Inflammatory macrophage treated with lipopolysaccharide for 4 hours (primary cell): Measurements from ENCODE around the gene CNOT6L.
A peak's percentile ranks its signal among the peaks of the same experiment; 100 is the strongest.

ENCODE experiments used
- DNase-seq: peaks from one replicate; pipeline ENCODE4 v3.0.0-alpha.2; 2020

The CNOT6L gene

DNA sequence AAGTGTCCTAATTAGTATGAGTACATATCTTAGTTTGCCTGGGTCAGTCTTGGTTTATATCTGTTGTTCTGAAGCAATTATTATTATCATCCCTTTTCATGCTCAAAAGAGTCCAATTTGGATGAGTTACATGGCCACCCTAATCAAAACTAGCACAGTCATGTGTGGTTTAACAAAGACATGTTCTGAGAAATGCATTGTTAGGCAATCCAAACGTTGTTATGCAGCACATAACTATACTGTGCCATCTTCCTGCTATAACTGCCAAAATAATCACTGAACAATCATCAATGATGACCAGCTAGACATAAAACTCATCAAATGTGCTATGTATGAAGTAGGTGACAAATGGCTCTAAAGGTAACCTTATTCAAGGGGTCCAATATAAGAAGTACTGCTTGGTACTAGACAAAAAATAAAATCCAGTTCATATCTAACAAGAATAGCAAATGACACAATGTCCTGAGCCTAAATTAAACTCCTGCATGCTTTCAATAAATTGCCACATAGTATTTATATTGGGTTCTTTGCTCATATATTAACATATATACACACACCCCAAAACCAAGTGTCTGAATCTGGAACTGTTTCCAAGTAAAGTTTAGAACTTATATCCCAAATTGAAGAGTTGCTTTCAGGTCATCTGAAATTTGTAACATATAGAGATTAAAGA lies 41.9 kb downstream of the CNOT6L start:
- peak; percentile 8 for DNase-seq

DNA sequence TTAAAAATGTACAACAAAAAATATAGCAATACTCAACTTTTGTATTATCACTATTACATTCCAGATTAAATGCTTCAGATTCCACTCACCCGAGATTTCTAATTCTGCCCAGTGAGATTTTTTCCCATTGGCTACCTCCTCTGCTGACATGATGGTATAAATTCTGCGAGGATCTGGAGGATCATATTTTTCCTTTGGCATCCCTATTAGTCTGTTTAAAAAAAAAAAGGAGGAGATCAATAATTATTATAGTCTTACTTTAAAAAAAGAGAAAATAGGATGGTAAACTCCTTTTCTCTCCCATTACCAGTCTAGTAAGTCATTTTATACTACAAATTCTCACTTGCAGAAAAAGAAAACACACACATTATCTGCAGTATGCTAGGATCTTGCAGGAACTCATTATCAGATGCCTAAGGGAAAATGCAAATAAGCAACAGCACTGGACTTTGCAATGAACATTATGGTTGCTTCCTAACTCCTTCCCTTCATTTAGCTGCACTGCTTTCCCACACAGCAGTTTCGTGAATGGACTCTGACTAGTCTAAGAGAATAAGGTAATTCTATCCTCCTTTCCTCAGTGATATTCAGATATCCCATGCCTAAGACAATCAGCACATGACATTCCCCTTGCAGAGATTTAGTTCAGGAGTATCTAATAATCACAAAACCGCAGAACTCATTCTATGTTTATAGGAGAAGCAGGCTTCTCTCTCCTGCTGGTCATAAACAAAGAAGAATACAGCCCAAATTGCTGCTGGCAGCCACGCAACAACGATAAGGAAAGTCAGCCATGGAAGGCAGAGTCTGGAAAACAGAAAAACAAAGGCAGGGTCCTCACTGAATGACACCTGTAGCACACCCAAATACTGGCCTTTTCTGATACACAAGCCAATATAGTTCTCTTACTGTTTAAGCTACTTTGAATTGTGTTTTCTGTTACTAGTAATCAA lies 42.7 kb downstream of the CNOT6L start:
- DNase-seq = no peak

DNA sequence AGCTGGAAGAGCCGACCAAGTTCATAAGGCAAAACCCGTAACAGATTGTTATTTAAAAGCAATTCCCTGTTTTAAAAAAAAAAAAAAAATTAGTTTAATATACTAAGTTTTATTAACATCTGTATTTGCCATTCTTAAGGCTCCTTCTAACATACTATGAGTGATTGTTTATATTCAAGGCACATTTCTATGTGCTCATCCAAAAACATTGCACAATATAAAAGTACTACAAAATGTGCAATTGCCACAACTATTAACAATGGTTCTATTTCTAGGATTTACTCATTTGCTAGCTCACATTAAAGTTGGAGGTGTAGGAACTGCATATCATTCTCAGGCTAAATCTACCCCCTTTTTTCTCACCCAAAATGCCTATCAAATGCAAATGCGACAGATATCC lies 46.1 kb downstream of the CNOT6L start:
- DNase-seq = no peak

DNA sequence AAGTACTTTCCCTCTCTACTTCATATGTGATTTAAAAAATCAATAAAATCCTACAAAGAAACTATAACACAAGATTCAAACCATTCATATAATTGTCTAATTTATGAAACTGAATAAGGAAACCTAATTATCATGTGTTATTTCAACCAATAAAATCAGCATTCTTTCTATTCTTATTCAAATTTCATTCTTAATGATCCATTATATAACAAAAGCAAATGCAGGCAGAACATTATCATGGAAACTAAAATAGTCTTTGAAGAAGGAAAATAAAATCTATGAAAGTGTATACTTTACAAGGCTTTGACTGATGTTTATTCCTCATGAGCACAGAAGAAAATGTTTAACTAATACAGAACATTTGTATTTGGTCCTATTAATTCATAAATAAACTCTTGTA lies 47.6 kb downstream of the CNOT6L start:
- DNase-seq = no peak

DNA sequence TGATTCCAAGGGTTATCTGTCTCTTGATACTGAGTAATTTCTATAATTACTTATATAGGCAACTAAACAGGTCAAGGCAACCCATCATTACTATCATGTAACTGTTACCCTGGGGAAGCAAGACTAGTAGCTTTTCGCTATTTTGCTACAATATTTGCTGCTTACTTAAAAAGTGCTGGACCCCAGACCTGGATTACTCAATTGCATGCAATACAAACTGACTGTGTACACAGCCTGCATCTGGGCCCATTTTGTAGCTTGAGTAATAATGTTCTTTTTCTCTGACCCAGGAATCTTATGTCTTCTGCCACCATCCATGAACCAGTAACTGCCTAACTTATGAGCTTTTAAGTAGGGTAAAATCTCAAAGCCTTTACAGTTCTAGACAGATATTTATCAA lies 53.4 kb downstream of the CNOT6L start:
- DNase-seq = no peak

DNA sequence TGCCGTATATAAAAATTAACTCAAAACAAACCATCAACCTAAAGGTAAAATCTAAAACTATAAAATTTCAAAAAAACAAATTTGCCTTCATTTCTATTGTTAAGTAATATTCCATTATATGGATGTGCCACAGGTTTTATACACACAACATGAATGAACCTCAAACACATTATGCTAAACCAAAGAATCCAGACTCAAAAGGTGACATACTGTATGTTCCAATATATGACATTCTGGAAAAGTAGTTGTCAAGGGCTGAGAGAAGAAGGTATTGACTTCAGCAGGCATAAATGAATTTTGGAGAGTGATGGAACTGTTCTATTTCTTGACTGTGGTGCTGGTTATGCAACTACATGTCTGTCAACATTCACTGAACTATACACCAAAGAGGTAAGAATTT lies 56.6 kb downstream of the CNOT6L start:
- no peak for DNase-seq

DNA sequence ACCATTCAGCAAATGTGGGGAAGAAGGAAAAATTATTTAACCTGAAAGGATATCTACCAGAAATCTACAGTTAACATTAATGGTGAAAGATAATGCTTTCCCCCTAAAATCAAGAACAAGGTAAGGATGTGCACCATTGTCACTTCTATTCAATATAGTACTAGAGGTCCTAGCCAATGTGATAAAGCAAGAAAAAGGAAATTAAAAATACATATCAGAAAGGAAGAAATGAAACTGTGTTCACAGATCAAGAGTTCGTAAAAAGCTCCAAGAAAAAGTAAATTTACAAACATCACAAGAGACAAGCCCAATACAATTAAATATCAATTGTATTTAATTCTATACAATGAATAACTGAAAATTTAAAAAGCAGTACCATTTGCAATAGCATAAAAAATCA lies 57.6 kb downstream of the CNOT6L start:
- no peak for DNase-seq

DNA sequence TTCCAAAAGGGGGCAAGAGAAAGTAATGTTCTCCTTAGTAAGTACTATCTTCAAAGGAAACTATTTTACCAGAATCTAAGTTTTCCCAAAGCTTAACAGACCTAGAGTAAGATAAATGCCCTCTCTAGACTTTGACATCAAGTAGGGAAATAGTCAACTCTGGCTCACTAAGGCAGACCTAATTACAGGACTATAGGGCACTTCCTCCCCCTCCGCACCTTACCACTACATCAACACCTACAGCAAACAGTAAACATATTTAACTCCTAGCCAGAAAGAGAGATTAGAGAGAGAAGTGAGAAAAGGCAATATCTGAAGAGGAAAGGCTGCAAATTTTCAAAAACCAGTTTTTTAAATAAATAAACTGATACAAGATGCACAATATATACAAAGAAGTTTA lies 60.4 kb downstream of the CNOT6L start:
- no peak for DNase-seq

DNA sequence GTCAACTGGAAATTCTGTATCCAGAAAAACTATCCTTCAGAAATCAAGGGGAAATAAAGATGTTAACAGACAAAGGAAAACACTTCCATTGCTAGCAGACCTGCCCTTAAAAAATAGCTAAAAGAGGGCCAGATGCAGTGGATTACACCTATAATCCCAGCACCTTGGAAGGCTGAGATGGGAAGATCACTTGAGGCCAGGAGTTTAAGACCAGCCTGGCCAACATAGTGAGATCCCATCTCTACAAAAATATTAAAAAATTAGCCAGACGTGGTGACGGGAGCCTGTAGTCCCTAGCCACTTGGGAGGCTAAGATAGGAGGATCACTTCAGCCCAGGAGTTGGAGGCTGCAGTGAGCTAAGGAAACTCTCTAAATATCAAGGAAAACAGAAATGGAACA lies 67.4 kb downstream of the CNOT6L start:
- no peak for DNase-seq

DNA sequence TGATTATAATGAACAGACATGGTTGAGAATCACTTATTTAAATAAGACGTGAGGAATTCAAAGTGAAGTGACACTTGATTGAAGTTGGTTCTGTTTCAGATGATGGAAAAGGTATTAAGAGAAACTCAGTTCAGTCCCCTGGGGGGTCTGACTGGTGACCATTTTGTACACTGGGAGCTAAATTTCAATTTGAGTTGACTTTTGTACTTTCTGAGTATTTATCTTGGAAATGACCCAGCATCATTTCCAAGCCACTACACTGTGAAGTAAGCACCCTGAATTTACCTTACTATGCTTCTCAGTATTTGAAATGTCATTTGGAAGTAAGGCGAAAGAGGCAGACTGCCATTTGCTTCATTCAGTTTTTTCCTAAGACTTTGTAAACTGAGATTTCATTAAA lies 73.4 kb downstream of the CNOT6L start:
- no peak for DNase-seq

DNA sequence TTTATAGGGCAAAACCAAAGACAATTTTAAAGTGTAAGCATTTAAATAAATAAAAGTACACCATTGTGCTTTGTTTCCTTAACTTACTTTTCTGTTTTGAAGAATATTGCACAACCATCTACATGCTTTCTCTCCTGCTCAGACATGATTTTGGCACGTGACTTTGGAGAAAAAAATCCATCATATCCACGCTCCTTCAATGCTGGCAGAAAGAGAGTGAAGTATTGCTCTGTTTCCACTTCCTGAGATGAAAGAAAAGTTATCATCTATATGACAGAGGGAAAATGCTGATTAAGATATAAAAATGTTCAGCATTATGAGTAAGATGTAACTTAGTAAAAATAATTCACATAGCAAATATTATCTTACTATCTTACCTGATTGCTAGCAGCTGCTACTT lies 77.1 kb downstream of the CNOT6L start:
- DNase-seq = no peak

DNA sequence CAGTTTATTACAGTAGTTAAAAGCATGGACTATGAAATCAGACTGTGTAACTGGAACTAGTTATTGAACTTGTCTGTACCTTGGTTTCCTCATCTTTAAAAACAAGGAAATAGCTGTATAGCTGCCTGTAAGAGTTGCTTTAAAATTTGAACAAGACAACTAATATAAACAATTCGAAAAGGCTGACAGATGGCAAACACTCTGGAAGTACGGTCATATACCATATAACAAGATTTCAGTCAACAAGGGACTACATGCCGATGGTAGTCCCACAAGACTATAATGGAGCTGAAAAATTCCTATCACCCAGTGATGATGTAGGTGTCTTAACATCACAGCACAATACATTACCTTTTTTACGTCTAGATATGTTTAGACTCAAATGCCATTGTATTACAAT lies 78.7 kb downstream of the CNOT6L start:
- no peak for DNase-seq

DNA sequence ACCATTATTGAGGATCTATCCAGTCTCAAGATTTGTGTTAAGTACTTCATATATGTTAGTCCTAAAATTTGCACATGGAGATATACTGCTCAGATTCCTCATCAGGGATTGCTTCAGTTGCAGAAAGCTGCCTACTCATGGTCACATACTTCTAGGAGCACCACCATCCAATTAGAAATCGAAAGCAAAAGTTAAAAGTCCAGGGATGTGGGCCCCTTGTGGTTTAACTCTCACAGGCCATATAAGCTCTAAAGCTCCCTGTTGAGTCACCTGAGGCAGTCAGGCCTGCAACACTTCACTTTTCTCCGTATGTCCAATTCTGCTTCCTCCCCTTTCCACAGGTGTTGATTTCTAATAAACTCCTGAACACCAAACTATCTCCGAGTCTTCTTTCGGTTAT lies 84.2 kb downstream of the CNOT6L start:
- DNase-seq = peak; percentile 96

DNA sequence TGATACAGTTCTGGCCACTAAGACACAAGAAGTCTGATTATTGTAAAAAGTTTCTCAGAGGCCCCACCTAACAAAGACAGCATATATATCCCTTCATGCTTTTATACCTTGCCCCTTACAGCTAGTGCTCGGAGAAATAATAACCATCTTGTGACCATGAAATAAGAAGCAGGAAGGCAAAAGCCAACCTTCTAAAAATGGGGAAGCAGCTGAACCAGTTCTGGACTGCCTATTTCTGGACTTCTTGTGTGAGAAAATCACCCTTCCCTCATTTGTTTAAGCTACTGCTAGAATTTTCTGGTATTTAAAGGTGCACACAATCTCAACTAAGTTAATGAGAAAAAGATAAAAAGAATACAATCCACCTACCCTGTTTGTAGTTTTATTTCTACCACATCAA lies 87.5 kb downstream of the CNOT6L start:
- DNase-seq = peak; percentile 64

DNA sequence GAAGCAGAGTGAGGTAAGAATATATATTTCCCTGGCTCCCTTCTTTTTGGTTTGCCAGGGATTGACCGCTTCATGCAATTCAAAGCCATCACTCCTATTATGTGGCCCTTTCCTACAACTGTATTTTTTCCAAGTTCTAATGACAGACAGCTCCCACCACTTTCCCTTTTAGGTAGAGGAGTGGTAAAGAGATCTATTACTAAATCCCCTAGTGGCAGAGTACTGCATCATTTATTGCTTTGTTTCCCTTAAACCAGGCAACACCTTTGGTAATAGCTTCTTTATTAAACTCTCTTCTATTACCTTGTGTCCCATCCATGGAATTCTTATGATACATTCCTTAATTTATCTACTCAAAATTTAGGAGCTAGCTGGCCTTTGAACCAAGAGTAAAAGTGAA lies 90.7 kb downstream of the CNOT6L start:
- DNase-seq = no peak

DNA sequence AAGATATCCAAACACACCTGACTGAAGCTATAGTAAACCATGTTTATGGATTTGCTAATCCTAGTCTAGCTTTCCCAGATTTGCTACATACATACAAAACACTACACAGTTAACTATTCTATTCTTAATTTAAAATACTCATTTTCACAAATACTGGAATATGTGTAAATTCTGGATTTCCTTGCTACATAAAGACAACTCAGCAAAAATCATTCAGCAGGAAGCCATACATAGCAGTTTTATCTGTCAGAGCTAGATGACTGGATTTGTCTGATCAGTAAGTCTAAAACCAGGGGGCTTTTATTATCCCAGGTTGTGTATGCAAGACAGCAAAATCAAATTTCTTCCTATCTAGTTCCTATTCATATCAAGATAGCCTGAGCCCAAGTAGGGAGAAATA lies 98.1 kb downstream of the CNOT6L start:
- no peak for DNase-seq

DNA sequence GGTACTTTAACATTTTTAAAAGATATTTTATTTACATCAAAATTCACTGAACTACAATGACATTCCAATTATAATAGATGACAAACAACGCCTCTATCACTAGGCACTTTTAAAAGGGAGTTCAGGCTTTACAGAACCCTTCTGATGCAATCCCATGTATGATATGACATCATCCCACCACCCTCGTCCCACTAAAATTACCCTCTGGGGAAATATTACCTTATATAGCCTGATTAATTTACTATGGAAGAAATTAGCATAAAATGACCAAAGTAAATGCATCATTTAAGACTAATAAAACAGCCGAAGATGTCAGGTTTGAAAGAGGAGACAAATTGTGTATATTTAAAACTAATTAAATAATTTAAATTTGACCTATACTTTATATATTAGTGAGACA lies 100.7 kb downstream of the CNOT6L start:
- peak; percentile 14 for DNase-seq

DNA sequence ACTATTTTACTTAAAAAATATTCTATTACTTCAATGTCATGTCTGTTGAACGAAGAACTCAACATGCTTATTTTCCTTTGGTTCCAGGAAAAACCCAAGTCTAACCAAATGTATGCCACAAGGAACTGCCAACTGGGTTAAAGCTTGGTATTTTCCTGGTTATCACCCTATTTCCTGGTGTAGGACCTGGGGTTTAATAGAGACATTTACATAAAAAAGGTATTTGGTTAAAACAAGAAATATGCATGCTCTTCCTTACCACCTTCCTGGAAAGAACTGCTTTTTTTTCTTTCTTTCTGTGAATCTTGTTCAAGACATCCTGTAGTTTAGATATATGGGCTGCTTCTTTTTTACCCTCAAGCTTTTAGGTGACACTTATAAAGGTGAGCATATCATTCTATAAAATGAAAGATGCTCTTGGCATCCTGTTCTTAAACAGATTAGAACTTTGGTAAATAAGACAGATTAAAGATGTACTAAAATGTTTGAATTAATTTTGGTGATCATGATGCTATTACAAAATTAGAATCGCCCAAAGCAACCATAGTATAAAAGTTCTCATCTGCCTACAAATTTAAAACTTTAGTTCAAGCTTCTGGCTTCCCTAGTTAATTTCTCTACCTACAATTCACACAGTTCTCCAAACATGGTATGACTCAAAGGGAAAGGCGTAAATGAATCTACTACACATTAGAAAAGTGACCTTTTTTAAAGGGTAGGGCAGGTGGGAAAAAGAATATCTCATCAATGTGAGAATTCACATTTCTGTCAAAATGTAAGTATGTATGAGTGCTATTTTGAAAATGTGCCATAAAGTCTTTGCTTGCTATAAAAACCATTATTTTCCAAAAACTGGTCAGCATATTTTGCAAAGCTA lies 103.5 kb downstream of the CNOT6L start:
- no peak for DNase-seq

DNA sequence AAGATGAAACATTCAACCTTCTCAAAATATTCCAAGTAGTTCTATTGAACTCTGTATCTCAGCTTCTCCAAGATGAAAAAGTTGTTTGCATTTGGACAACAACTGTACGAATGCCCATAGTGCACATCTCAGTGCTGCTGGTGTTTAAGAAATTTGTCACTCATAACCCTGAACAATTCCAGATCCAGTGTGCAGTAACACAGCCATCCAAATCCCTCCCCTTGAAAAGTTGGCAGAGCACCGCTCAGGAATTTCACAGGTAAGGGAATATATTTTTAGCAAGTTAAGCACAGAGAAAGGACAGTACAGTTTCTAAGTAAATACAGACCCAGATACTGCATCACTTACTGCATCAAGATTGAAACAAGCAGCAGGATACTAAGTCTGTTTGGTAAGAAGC lies 104.7 kb downstream of the CNOT6L start:
- no peak for DNase-seq

DNA sequence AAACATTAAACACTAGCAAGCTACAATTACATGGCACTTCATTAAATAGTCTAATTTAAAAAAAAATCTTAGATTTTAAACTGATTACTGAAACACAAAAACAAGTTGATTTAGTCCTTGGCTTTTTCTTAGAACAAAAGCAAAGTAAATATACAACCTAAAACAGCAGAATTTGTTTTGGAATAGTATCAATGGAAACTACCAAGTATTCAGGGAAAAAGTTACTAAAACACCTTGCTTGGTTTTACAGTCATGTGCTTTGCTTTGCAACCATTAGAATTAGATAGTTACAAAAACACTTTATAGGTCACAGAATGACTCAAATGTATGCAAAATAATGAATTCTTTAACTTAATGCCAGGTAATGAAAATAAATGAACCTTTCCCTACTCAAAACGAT lies 105.3 kb downstream of the CNOT6L start:
- no peak for DNase-seq

DNA sequence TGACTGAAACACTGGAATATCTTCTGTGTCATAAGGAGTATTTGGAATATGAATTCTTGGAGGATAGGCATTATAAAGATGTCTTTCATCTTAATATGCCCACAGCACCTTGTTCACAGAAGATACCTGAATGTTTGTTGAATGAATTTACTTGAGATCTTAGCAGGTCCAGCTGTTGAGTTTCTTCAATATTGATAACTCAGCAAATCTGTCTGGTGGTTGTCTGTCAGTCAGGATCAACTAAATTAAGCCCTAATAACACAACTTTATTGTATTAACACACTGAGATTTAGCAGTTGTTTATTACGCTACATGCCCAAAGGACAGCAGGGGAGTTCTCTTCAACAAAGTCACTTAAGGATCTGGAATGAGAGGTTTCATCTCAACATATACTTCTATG lies 106.5 kb downstream of the CNOT6L start:
- DNase-seq = no peak

DNA sequence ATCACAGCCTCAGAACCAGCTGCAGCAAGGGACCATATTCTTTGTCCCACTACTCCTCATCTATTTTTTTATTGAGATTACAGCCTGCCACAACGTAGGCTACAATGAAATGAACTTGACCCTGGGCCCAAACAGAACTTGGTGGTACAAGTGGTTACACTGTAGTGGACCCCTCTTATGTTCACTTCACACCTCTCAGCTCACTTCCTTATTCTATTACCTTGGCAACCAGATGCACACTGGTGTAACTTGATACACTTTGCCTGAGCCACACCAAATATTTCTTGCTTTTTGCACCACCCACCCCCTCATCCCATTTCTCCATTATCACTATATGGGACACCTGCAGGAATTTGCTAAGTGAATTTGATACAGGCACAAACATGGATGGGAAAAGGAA lies 107.7 kb downstream of the CNOT6L start:
- DNase-seq = no peak

DNA sequence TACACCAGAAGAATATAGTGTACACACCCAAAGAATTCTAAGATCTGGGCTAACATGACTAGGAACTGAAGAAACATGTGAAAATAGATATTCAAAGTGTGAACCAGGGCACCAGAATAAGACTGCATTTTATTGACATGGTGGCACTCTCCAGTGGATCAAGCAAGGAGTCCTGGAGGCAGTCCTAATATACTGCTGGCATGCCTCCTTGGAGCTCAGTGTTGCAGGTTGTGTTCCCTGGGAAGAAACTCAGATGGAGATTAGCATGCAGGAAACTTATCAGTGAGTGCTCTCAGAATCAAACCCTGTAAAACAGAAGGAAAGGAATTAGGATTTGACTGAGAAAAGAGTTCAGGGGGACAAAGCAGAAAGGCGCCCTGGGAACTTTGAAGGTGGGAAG lies 108.5 kb downstream of the CNOT6L start:
- no peak for DNase-seq

DNA sequence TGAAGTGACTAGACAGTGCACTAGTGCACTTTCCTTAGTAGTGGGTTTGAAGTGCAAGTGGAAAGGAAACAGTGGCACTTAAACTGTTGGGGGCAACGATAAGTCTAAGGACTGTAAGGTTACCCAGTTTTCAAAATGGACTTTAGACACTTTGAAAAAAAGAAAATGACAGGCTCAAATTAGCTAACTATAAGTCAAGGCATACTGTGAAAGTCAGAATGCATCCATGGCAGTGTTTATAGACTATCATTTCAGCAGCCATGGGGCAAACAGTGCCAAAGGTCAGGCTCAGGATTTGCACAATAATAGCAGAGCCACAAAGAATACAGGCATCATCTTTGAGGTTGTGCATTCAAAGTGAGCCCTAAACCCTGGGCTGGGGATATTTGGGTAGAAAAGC lies 109.1 kb downstream of the CNOT6L start:
- no peak for DNase-seq
